Pancreas (tissue), 10 donors: ENCODE data around the gene TNFSF8. TPM values are rescaled to one million over a fixed set of nuclear protein-coding genes. Genes with fewer than 3 reads are reported as not detected.
A peak's percentile ranks its signal among the peaks of the same experiment; 100 is the strongest.

Experiments
- ATAC-seq, 4 donors: fragments of 200-7000 bp; cut with Tn5 transposase; one replicate each; pipeline versions ENCODE4 v1.8.0 to v1.9.1; 2020; ENCODE audit warnings: mild to moderate bottlenecking in 4 of 4, moderate library complexity in 4 of 4
- DNase-seq, 6 donors: peaks; one replicate each; pipeline ENCODE4 v3.0.0-alpha.2; 2020
- FAIRE-seq: peaks from 2 replicates; lab custom pipeline; 2012; peaks lifted over from hg19 to GRCh38; lab: Jason Lieb, UNC
- H3K27ac ChIP-seq, 4 donors: fragments of 200-600 bp; sonication (generic); 1 replicate in 3 of 4; 2 replicates in 1 of 4; pipeline versions ENCODE4 v1.5.0 to v1.8.0; 2020
- H3K27me3 ChIP-seq, 4 donors: fragments of 200-600 bp; one replicate each; pipeline ENCODE4 v1.8.0; 2021
- H3K36me3 ChIP-seq, 3 donors: fragments of 200-600 bp; sonication (generic) in 1 of 3; one replicate each; pipeline versions ENCODE4 v1.5.0 to v1.8.0; 2020 to 2021
- H3K4me1 ChIP-seq, 3 donors: fragments of 200-600 bp; one replicate each; pipeline ENCODE4 v1.8.0; 2021
- H3K4me3 ChIP-seq, 4 donors: fragments of 200-600 bp; sonication (generic) in 2 of 4; one replicate each; pipeline versions ENCODE4 v1.5.0 to v1.8.0; 2020 to 2021
- H3K9me3 ChIP-seq, 4 donors: fragments of 200-600 bp; one replicate each; pipeline ENCODE4 v1.8.0; 2021
- WGBS, 2 donors: extraction: QIAGEN DNeasy Blood & Tissue Kit; methylation state at CpG; one replicate each; pipeline ENCODE4 v1.1.7; 2013; 5-methylcytosine and 5-hydroxymethylcytosine counted together
- intact Hi-C, 3 donors: fragments of 100-400 bp; cut with DNase I; formaldehyde crosslinking; loops; one replicate each; pipeline versions ENCODE4 v1.11.1 to v1.14.2; 2022
- polyA plus RNA-seq, 2 donors: library from polyadenylated mRNA; stranded (reverse); fragments of 200-250 nt; gene quantifications; one replicate each; pipeline ENCODE4 v1.2.3, GENCODE V29; 2013
- total RNA-seq, 6 donors: library from RNA; stranded (reverse); fragmentation: NEBNext Ultra II Directional in 4 of 6; extraction: Animal tissue kit (Norgen Biotek cat#: 25700) in 4 of 6; gene quantifications; one replicate each; pipeline versions ENCODE4 v1.2.1 to v1.2.4, GENCODE V29; 2021 to 2023
- TF ChIP-seq, protein P1 (sequence below), 4 donors: fragments of 200-600 bp; sonication (generic) in 3 of 4; IDR thresholded peaks; one replicate each; pipeline versions ENCODE4 v1.5.0 to v1.8.0; 2021; ENCODE audit warnings: antibody characterized with exemption in 4 of 4
- donor health status: healthy with polysubstance abuse.
- donor health status: DM: no; HTN: no; CAD: no; lungs with moderate emphysema.
- donor health status: DM: no; HTN: no; CAD: no.
- donor health status: control.
- donor health status: control.
- donor health status: Bipolar disorder and iron deficiency.
- donor health status: DM: yes; HTN: yes; CAD: no.
- donor health status: DM: no; HTN: no; CAD: no.
- donor health status: DM: no; HTN: no; CAD: no.
- donor health status: DM: yes; HTN: yes; CAD: no.

TNFSF8 gene
- total and polyA plus RNA-seq, 8 donors = 0.05 to 1.0 (median 0.31) TPM

DNA sequence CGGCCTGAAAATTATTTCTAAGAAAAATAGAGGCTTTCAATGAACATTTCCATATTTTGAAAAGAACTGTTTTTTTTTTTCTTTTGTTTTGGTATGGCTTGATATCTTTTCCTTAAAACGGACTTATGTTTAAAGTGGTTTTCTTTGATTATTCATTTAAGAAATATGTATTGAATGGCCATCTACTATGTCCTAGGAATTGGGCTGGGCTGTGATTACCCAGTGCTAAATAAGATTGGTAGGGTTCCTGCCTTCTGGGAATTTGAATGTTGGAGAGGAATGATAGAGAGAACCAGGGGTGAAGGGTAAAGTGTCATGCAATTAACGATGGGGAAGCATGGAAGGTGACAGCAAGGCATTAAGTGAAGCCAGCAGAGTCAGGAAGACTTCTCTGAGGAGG is 33.2 kb downstream of the TNFSF8 start:
- WGBS, 2 donors = 76 to 81% methylated on average over 3 of the region's 3 CpGs

DNA sequence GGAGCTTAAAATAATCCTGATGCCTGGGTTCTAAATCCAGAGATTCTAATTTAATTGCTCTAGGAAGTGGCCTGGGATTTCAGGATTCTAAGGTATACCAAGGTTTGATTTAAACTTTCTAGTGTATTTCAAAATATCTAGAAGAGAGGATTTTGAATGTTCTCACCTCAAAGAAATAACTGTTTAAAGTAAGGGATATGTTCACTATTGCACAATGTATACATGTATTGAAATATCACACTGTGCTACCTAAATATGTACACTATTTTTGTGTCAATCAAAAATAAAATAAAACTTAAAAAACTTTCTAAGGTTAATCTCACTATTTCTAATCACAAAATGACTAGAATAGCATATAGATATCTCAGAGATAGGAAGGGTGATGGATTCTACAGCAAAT is 34.0 kb downstream of the TNFSF8 start:
- FAIRE-seq (no peak), DNase-seq (no peak), ATAC-seq (no peak)
- no peak overlapping the region for H3K27ac ChIP-seq
- H3K27me3 ChIP-seq = no peaks in the 10 kb centered on the region
- TF ChIP-seq, protein P1, sequence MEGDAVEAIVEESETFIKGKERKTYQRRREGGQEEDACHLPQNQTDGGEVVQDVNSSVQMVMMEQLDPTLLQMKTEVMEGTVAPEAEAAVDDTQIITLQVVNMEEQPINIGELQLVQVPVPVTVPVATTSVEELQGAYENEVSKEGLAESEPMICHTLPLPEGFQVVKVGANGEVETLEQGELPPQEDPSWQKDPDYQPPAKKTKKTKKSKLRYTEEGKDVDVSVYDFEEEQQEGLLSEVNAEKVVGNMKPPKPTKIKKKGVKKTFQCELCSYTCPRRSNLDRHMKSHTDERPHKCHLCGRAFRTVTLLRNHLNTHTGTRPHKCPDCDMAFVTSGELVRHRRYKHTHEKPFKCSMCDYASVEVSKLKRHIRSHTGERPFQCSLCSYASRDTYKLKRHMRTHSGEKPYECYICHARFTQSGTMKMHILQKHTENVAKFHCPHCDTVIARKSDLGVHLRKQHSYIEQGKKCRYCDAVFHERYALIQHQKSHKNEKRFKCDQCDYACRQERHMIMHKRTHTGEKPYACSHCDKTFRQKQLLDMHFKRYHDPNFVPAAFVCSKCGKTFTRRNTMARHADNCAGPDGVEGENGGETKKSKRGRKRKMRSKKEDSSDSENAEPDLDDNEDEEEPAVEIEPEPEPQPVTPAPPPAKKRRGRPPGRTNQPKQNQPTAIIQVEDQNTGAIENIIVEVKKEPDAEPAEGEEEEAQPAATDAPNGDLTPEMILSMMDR (IDR thresholded peaks at IDR 0.05) = no peak
- intact Hi-C loops = loop anchor here in 1 of 3 donors (10.0 kb wide), 1 partner anchor 152 kb away; no protein-coding TSS in a partner anchor
- H3K36me3 ChIP-seq = no peaks in the 10 kb centered on the region
- no peak overlapping the region for H3K4me3 ChIP-seq
- peaks cover 0 to 9% (median 0%) of the 10 kb centered on the region in 3 donors for H3K4me1 ChIP-seq
- no peaks in the 10 kb centered on the region for H3K9me3 ChIP-seq

More for the DNA sequence above, 33.2 kb downstream of the TNFSF8 start:
- H3K4me1 ChIP-seq = peaks cover 0 to 9% (median 0%) of the 10 kb centered on the region in 3 donors
- no peak overlapping the region for H3K27ac ChIP-seq
- H3K27me3 ChIP-seq = no peaks in the 10 kb centered on the region
- FAIRE-seq (no peak), ATAC-seq (no peak), DNase-seq (no peak)
- TF ChIP-seq, protein P1 (IDR thresholded peaks at IDR 0.05) = no peak
- no peak overlapping the region for H3K4me3 ChIP-seq
- intact Hi-C loops = loop anchor here in 1 of 3 donors (10.0 kb wide), 1 partner anchor 152 kb away; no protein-coding TSS in a partner anchor
- H3K36me3 ChIP-seq = no peaks in the 10 kb centered on the region
- H3K9me3 ChIP-seq = no peaks in the 10 kb centered on the region

DNA sequence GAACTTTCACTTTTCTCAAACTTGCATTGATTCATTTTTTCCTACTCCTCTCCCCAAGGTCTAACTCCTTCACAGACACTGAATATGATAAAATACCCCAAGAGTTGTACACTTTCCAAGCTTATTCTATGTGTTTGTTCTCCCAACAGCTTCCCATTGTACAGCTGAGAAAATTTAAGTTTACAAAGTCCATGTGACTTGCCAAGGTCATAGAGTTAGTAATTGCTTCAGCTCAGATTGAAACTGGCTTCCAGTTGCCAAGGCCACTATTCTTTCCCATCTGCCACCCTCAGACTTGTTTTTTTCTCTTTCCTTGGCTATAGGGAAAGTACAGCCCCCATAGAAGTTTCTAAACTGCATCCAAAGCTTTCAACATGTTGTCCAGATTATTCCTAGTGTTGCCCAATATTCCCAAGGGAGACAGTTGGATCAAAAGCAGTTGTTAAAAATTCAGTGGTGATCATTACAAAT is 34.8 kb downstream of the TNFSF8 start:
- Histone ChIP-seq H3K9me3 (no peaks in the 10 kb centered on the region), H3K36me3 (no peaks in the 10 kb centered on the region), H3K27me3 (no peaks in the 10 kb centered on the region), H3K4me3 (no peak overlapping the region), H3K4me1 (peaks cover 0 to 9% (median 0%) of the 10 kb centered on the region in 3 donors), H3K27ac (peak overlapping the region in 1 of 4 donors; percentile 17)
- ATAC-seq (peak; percentile 43 to 87 (median 70)), DNase-seq (no peak), FAIRE-seq (no peak)
- intact Hi-C loops = loop anchor here in 1 of 3 donors (10.0 kb wide), 1 partner anchor 151 kb away; no protein-coding TSS in a partner anchor
- TF ChIP-seq, protein P1 (IDR thresholded peaks at IDR 0.05) = no peak

DNA sequence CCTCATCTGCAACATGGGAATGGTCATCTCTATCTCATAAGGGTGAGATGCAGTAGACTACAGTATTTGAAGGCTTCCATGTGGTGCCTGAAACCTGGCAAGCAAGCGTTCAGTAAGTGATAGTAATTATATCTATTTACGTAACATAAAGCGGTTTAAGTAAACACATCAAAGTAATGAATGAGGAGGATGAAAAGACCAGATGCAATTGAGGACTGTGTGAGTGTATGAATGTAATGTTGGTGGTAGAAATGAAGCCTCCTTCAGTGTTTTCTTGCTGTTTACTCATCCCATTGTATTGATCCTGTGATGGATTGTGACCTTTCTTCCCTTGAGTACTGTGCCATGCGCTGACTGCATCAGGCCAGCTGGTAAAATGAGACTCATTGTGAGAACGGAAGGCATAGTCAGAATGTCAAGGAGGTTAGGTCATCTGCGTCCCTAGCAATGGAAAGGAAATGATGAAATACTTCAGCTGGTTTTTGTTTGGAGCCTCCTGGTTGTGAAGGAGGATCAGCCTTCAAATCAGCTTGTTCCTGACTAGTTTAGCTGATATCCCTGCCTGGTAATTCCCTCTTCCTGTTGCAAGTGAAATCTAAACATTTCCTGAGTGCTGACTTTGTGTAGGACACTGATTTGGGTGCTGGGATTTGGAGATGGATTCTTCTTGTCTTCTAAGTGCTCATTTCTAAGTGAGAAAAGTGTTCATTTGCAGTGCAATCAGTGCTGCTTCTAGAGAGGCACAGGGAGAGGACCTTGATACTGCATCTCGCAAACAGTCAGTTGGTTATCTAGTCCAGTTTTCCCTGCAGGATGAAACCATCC is 35.6 kb downstream of the TNFSF8 start:
- intact Hi-C loops = loop anchor here in 1 of 3 donors (10.0 kb wide), 1 partner anchor 150 kb away; no protein-coding TSS in a partner anchor
- Histone ChIP-seq H3K27me3 (no peaks in the 10 kb centered on the region), H3K9me3 (no peaks in the 10 kb centered on the region), H3K4me3 (no peak overlapping the region), H3K27ac (peak overlapping the region in 1 of 4 donors; percentile 17), H3K4me1 (peaks cover 0 to 9% (median 0%) of the 10 kb centered on the region in 3 donors), H3K36me3 (no peaks in the 10 kb centered on the region)
- TF ChIP-seq, protein P1 (IDR thresholded peaks at IDR 0.05) = no peak
- no peak for DNase-seq
- WGBS, 2 donors = 56 to 60% methylated on average over 7 of the region's 7 CpGs
- FAIRE-seq = no peak
- peak in 3 of 4 donors; percentile 38 to 84 (median 70) for ATAC-seq
